ENCODE measurements around the gene NECAB3.

GRCh38 chr20:33669873-33670640, 4.2 kb downstream of the NECAB3 start:
- TF ChIP-seq JUND (IDR thresholded peaks at IDR 0.05) (no peak), CTCF (IDR thresholded peaks at IDR 0.05) (no peak), RFX5 (IDR thresholded peaks at IDR 0.05; ENCODE audit: low read length) (no peak), EZH2phosphoT487 (IDR thresholded peaks at IDR 0.05; ENCODE audit: borderline replicate concordance, low read depth) (no peak), REST (IDR thresholded peaks at IDR 0.05; ENCODE audit: low read depth, low read length) (no peak), ZBTB33 (IDR thresholded peaks at IDR 0.05; ENCODE audit: borderline replicate concordance, low read depth) (no peak), YY1 (IDR thresholded peaks at IDR 0.05; ENCODE audit: low read depth) (no peak), TAF1 (IDR thresholded peaks at IDR 0.05; ENCODE audit: borderline replicate concordance, low read depth, low read length) (no peak), SIN3A (IDR thresholded peaks at IDR 0.05; ENCODE audit: borderline replicate concordance, low read depth, low read length) (no peak)
